Measurements from ENCODE around the gene KDM4B. TPM values are rescaled to one million over a fixed set of nuclear protein-coding genes. Genes with fewer than 3 reads are reported as not detected.

The KDM4B gene
- total RNA-seq, 1 experiment from 2014 or later = 35.9 TPM

DNA sequence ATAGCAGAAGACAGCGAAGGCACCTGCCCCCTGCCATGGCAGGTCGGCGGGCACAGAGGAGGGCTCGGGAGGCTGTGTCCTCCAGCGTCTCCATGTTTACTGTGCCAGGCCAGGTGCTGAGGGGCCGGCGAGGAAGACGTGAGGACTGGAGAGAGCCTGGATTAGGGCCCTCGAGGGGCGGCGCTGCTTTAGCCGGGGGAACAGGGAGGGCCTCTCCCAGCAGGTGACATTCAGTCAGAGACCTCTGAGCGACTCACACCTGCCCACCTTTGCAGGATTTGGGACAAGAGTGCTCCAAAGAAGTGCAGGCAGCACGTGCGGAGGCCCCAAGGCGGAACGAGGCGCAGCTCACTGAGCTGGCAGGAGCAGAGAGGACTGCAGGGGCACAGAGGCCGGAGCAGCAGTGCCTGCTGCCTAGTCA lies 17.6 kb downstream of the KDM4B start:
- POLR2A ChIA-PET = no interaction called here

More for the DNA sequence above, 17.6 kb downstream of the KDM4B start:
- H3K79me2 ChIP-seq (ENCODE audit: insufficient read depth, low read length) = peaks cover 38% of the 10 kb centered on the region
- H3K4me1 ChIP-seq (ENCODE audit: control insufficient read depth in 1 of 2, insufficient read depth in 2 of 2, low read length in 2 of 2) = peaks cover 4 to 18% of the 10 kb centered on the region in 2 experiments; a peak in 3 of 4 replicates
- no peak overlapping the region for H3K9ac ChIP-seq (ENCODE audit: low read length)
- no peaks in the 10 kb centered on the region for H4K20me1 ChIP-seq (ENCODE audit: insufficient read depth)
- no peaks in the 10 kb centered on the region for H3K27me3 ChIP-seq (ENCODE audit: insufficient read depth, low read length)
- intact Hi-C loops (cut with micrococcal nuclease) = no loop called here
- H3K36me3 ChIP-seq (ENCODE audit: control insufficient read depth in 1 of 2, insufficient read depth in 2 of 2, low read length in 2 of 2) = no peaks in the 10 kb centered on the region
- no peak overlapping the region for H3K4me2 ChIP-seq (ENCODE audit: low read length)
- no peak for DNase-seq (ENCODE audit: low read depth, low spot score)
- no peak for ATAC-seq
- H3K27ac ChIP-seq (ENCODE audit: low read depth, low read length) = no peak overlapping the region
- RAD21 ChIA-PET (ENCODE audit: low non-redundant PET in 1 of 2, low total read pairs in 2 of 2, uncharacterized antibody in 2 of 2, unreplicated experiment in 2 of 2) = no interaction called here
- TF ChIP-seq, protein P1, sequence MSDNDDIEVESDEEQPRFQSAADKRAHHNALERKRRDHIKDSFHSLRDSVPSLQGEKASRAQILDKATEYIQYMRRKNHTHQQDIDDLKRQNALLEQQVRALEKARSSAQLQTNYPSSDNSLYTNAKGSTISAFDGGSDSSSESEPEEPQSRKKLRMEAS (IDR thresholded peaks at IDR 0.05) = no peak
- TF ChIP-seq, protein P2, sequence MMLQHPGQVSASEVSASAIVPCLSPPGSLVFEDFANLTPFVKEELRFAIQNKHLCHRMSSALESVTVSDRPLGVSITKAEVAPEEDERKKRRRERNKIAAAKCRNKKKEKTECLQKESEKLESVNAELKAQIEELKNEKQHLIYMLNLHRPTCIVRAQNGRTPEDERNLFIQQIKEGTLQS (IDR thresholded peaks at IDR 0.05) = no peak
- TF ChIP-seq EZH2phosphoT487 (IDR thresholded peaks at IDR 0.05; ENCODE audit: borderline replicate concordance) (no peak), POLR2A (IDR thresholded peaks at IDR 0.05; ENCODE audit: borderline replicate concordance, extremely low read depth, insufficient read depth, insufficient read length) (no peak), CBX3 (IDR thresholded peaks at IDR 0.05; ENCODE audit: low read depth) (no peak), FOSL1 (IDR thresholded peaks at IDR 0.05; ENCODE audit: low read depth) (no peak), EGR1 (IDR thresholded peaks at IDR 0.05; ENCODE audit: low read depth) (no peak), YY1 (IDR thresholded peaks at IDR 0.05; ENCODE audit: extremely low read depth, insufficient replicate concordance, low read depth, low read length) (no peak), ELF1 (IDR thresholded peaks at IDR 0.05; ENCODE audit: borderline replicate concordance, low read depth) (no peak), ZNF274 (IDR thresholded peaks at IDR 0.05; ENCODE audit: low read depth, low read length) (no peak), TCF7L2 (IDR thresholded peaks at IDR 0.05; ENCODE audit: borderline replicate concordance, extremely low read depth, insufficient read depth, insufficient read length) (no peak), EZH2 (IDR thresholded peaks at IDR 0.05) (no peak), POLR2AphosphoS5 (IDR thresholded peaks at IDR 0.05; ENCODE audit: low read depth, low read length) (no peak), SP1 (IDR thresholded peaks at IDR 0.05; ENCODE audit: low read depth) (no peak), SIN3A (IDR thresholded peaks at IDR 0.05; ENCODE audit: low read depth) (no peak)
- TF ChIP-seq, protein P3, sequence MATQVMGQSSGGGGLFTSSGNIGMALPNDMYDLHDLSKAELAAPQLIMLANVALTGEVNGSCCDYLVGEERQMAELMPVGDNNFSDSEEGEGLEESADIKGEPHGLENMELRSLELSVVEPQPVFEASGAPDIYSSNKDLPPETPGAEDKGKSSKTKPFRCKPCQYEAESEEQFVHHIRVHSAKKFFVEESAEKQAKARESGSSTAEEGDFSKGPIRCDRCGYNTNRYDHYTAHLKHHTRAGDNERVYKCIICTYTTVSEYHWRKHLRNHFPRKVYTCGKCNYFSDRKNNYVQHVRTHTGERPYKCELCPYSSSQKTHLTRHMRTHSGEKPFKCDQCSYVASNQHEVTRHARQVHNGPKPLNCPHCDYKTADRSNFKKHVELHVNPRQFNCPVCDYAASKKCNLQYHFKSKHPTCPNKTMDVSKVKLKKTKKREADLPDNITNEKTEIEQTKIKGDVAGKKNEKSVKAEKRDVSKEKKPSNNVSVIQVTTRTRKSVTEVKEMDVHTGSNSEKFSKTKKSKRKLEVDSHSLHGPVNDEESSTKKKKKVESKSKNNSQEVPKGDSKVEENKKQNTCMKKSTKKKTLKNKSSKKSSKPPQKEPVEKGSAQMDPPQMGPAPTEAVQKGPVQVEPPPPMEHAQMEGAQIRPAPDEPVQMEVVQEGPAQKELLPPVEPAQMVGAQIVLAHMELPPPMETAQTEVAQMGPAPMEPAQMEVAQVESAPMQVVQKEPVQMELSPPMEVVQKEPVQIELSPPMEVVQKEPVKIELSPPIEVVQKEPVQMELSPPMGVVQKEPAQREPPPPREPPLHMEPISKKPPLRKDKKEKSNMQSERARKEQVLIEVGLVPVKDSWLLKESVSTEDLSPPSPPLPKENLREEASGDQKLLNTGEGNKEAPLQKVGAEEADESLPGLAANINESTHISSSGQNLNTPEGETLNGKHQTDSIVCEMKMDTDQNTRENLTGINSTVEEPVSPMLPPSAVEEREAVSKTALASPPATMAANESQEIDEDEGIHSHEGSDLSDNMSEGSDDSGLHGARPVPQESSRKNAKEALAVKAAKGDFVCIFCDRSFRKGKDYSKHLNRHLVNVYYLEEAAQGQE (IDR thresholded peaks at IDR 0.05; ENCODE audit: low read depth) = no peak
- TF ChIP-seq, protein P4, sequence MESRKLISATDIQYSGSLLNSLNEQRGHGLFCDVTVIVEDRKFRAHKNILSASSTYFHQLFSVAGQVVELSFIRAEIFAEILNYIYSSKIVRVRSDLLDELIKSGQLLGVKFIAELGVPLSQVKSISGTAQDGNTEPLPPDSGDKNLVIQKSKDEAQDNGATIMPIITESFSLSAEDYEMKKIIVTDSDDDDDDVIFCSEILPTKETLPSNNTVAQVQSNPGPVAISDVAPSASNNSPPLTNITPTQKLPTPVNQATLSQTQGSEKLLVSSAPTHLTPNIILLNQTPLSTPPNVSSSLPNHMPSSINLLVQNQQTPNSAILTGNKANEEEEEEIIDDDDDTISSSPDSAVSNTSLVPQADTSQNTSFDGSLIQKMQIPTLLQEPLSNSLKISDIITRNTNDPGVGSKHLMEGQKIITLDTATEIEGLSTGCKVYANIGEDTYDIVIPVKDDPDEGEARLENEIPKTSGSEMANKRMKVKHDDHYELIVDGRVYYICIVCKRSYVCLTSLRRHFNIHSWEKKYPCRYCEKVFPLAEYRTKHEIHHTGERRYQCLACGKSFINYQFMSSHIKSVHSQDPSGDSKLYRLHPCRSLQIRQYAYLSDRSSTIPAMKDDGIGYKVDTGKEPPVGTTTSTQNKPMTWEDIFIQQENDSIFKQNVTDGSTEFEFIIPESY (IDR thresholded peaks at IDR 0.05; ENCODE audit: extremely low read depth, insufficient replicate concordance, low read length) = no peak
- TF ChIP-seq, protein P5, sequence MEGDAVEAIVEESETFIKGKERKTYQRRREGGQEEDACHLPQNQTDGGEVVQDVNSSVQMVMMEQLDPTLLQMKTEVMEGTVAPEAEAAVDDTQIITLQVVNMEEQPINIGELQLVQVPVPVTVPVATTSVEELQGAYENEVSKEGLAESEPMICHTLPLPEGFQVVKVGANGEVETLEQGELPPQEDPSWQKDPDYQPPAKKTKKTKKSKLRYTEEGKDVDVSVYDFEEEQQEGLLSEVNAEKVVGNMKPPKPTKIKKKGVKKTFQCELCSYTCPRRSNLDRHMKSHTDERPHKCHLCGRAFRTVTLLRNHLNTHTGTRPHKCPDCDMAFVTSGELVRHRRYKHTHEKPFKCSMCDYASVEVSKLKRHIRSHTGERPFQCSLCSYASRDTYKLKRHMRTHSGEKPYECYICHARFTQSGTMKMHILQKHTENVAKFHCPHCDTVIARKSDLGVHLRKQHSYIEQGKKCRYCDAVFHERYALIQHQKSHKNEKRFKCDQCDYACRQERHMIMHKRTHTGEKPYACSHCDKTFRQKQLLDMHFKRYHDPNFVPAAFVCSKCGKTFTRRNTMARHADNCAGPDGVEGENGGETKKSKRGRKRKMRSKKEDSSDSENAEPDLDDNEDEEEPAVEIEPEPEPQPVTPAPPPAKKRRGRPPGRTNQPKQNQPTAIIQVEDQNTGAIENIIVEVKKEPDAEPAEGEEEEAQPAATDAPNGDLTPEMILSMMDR (IDR thresholded peaks at IDR 0.05 in 2 of 3, conservative IDR thresholded peaks at IDR 0.05 in 1 of 3; ENCODE audit: borderline replicate concordance in 1 of 3, insufficient read depth in 1 of 3, low read depth in 2 of 3, low read length in 2 of 3) = no peak
- no TSS peak for BruUV-seq (replicated peaks)
- no peak overlapping the region for H2AFZ ChIP-seq (ENCODE audit: low read depth, low read length, poor library complexity, severe bottlenecking)
- no peaks in the 10 kb centered on the region for H3K9me3 ChIP-seq (ENCODE audit: control insufficient read depth in 1 of 2, insufficient read depth in 1 of 2, low read depth in 1 of 2, low read length in 2 of 2)
- H3K9me2 ChIP-seq (ENCODE audit: insufficient read depth) = no peaks in the 10 kb centered on the region
- no peak overlapping the region for H3K4me3 ChIP-seq (replicated peaks in 1 of 2; ENCODE audit: low read depth in 1 of 2, low read length in 2 of 2)
- CTCF ChIA-PET = interaction anchor here (2.1 kb wide), 1 partner anchor 15 kb away, joined by 8 read pairs; no protein-coding TSS in a partner anchor

Data from HCT116 (cell line).